Measurements from ENCODE around the gene SNU13. TPM values are rescaled to one million over a fixed set of nuclear protein-coding genes. Genes with fewer than 3 reads are reported as not detected.
A peak's percentile ranks its signal among the peaks of the same experiment; 100 is the strongest.

The SNU13 gene
- total RNA-seq, 1 experiment from 2014 or later, result 185 TPM

DNA sequence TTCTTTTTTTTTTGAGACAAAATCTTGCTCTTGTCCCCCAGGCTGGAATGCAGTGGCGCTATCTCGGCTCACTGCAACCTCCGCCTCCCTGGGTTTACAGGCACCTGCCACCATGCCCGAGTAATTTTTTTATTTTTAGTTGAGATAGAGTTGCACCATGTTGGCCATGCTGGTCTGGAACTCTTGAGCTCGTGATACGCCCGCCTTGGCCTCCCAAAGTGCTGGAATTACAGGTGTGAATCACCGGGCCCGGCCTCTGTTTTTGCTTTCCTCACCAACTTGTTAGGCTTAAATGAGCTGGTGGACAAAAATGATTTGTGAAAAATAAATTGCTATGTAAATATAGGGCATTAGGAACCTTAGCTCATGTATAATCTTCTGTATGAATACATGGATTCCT, 14.1 kb upstream of the SNU13 start:
- Histone ChIP-seq H3K4me1 (ENCODE audit: low read length) (no peaks in the 10 kb centered on the region), H2AFZ (ENCODE audit: low read length) (no peak overlapping the region), H3K79me2 (ENCODE audit: low read length) (no peaks in the 10 kb centered on the region), H3K9me3 (ENCODE audit: low read length) (no peaks in the 10 kb centered on the region), H3K27ac (ENCODE audit: low read length) (no peak overlapping the region), H3K36me3 (ENCODE audit: insufficient read depth, low read length) (no peaks in the 10 kb centered on the region), H3K9ac (ENCODE audit: low read length) (no peak overlapping the region), H3K4me2 (ENCODE audit: low read depth, low read length, poor library complexity, severe bottlenecking) (no peak overlapping the region), H4K20me1 (ENCODE audit: insufficient read depth, low read depth, low read length) (no peaks in the 10 kb centered on the region), H3K27me3 (ENCODE audit: low read length) (no peaks in the 10 kb centered on the region), H3K4me3 (ENCODE audit: low read length) (no peak overlapping the region), H3K9me2 (replicated peaks; ENCODE audit: insufficient read depth, low read length) (no peaks in the 10 kb centered on the region)
- DNase-seq, result no peak

GRCh38 chr22:41700108-41700364, 11.4 kb upstream of the SNU13 start:
- H3K4me2 ChIP-seq (ENCODE audit: low read depth, low read length, poor library complexity, severe bottlenecking), result no peak overlapping the region
- no peaks in the 10 kb centered on the region for H3K9me2 ChIP-seq (replicated peaks; ENCODE audit: insufficient read depth, low read length)
- H2AFZ ChIP-seq (ENCODE audit: low read length), result no peak overlapping the region
- H3K79me2 ChIP-seq (ENCODE audit: low read length), result no peaks in the 10 kb centered on the region
- H4K20me1 ChIP-seq (ENCODE audit: insufficient read depth, low read depth, low read length), result no peaks in the 10 kb centered on the region
- H3K9me3 ChIP-seq (ENCODE audit: low read length), result no peaks in the 10 kb centered on the region
- no peaks in the 10 kb centered on the region for H3K27me3 ChIP-seq (ENCODE audit: low read length)
- no peak overlapping the region for H3K9ac ChIP-seq (ENCODE audit: low read length)
- DNase-seq, result no peak
- H3K4me1 ChIP-seq (ENCODE audit: low read length), result peaks cover 16% of the 10 kb centered on the region
- no peak overlapping the region for H3K4me3 ChIP-seq (ENCODE audit: low read length)
- no peaks in the 10 kb centered on the region for H3K36me3 ChIP-seq (ENCODE audit: insufficient read depth, low read length)
- no peak overlapping the region for H3K27ac ChIP-seq (ENCODE audit: low read length)

GRCh38 chr22:41699264-41700107, 10.8 kb upstream of the SNU13 start, which contains the start of gene MEI1:
Gene MEI1, plus strand, starts transcription at chr22:41699503. Its CDS starts 36 bp downstream, at chr22:41699539.
- H3K9ac ChIP-seq (ENCODE audit: low read length), result no peak within 1 kb of the TSS

DNA sequence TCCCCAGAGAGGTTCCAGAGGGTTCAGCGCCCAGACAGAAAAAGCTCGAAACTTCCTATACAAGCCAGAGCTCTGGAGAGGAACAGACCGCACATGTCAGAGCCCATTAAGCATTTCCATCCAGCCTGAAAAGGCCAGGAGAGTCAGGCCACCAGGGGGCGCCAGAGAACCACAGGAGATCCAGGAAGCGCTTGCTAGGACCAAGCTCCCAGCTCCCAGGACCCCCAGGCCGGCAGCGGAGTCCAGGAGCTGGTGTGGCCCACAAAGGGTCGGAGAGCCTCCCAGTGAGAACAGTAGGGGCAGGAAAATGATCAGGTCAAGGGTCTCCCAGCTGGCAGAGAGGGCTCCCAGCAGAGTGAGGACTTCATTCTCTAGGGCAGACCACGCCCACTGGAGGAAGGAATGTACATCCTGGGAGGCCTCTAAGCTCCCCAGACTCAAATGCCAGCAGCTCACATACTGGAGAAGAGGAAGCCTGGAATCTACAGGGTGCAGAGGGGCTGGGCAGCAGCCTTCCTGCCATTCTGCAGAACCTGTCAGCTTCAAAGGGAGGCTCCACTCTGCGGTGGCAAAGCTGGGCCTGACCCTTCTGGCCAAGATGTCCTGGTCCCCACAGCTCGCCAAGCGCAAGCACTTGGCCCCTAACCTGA, 8.6 kb upstream of the SNU13 start:
- Histone ChIP-seq H3K79me2 (ENCODE audit: low read length) (no peaks in the 10 kb centered on the region), H3K9me3 (ENCODE audit: low read length) (no peaks in the 10 kb centered on the region), H3K4me2 (ENCODE audit: low read depth, low read length, poor library complexity, severe bottlenecking) (peak overlapping the region; percentile 56), H3K36me3 (ENCODE audit: insufficient read depth, low read length) (no peaks in the 10 kb centered on the region), H3K4me3 (ENCODE audit: low read length) (peak overlapping the region; percentile 34; the same call in 1 of the 2 replicates), H3K4me1 (ENCODE audit: low read length) (peaks cover 16% of the 10 kb centered on the region), H3K9ac (ENCODE audit: low read length) (peak overlapping the region; percentile 64), H3K27ac (ENCODE audit: low read length) (no peak overlapping the region), H3K9me2 (replicated peaks; ENCODE audit: insufficient read depth, low read length) (no peaks in the 10 kb centered on the region), H4K20me1 (ENCODE audit: insufficient read depth, low read depth, low read length) (no peaks in the 10 kb centered on the region), H2AFZ (ENCODE audit: low read length) (peak overlapping the region; percentile 60), H3K27me3 (ENCODE audit: low read length) (no peaks in the 10 kb centered on the region)
- peak; percentile 96 for DNase-seq

More at GRCh38 chr22:41699264-41700107, 10.8 kb upstream of the SNU13 start, which contains the start of gene MEI1:
- no peaks in the 10 kb centered on the region for H4K20me1 ChIP-seq (ENCODE audit: insufficient read depth, low read depth, low read length)
- H3K36me3 ChIP-seq (ENCODE audit: insufficient read depth, low read length), result no peaks in the 10 kb centered on the region
- H3K4me3 ChIP-seq (ENCODE audit: low read length), result no peak within 1 kb of the TSS
- no peaks in the 10 kb centered on the region for H3K79me2 ChIP-seq (ENCODE audit: low read length)
- H3K4me2 ChIP-seq (ENCODE audit: low read depth, low read length, poor library complexity, severe bottlenecking), result no peak within 1 kb of the TSS
- H3K9me3 ChIP-seq (ENCODE audit: low read length), result no peaks in the 10 kb centered on the region
- H3K27ac ChIP-seq (ENCODE audit: low read length), result no peak within 1 kb of the TSS
- peaks cover 16% of the 10 kb centered on the region for H3K4me1 ChIP-seq (ENCODE audit: low read length)
- H3K9me2 ChIP-seq (replicated peaks; ENCODE audit: insufficient read depth, low read length), result no peaks in the 10 kb centered on the region
- no peaks in the 10 kb centered on the region for H3K27me3 ChIP-seq (ENCODE audit: low read length)
- DNase-seq, result no peak
- no peak within 1 kb of the TSS for H2AFZ ChIP-seq (ENCODE audit: low read length)

GRCh38 chr22:41696703-41697102, 8.0 kb upstream of the SNU13 start:
- Histone ChIP-seq H3K9ac (ENCODE audit: low read length) (peak overlapping the region; percentile 64), H3K4me3 (ENCODE audit: low read length) (peak overlapping the region; percentile 34; the same call in 1 of the 2 replicates), H4K20me1 (ENCODE audit: insufficient read depth, low read depth, low read length) (no peaks in the 10 kb centered on the region), H3K4me2 (ENCODE audit: low read depth, low read length, poor library complexity, severe bottlenecking) (peak overlapping the region; percentile 56), H3K27me3 (ENCODE audit: low read length) (no peaks in the 10 kb centered on the region), H2AFZ (ENCODE audit: low read length) (peak overlapping the region; percentile 60), H3K9me2 (replicated peaks; ENCODE audit: insufficient read depth, low read length) (no peaks in the 10 kb centered on the region), H3K36me3 (ENCODE audit: insufficient read depth, low read length) (no peaks in the 10 kb centered on the region), H3K9me3 (ENCODE audit: low read length) (no peaks in the 10 kb centered on the region), H3K4me1 (ENCODE audit: low read length) (peaks cover 16% of the 10 kb centered on the region), H3K79me2 (ENCODE audit: low read length) (no peaks in the 10 kb centered on the region), H3K27ac (ENCODE audit: low read length) (no peak overlapping the region)
- peak; percentile 52 for DNase-seq

GRCh38 chr22:41695211-41695610, 6.5 kb upstream of the SNU13 start:
- no peaks in the 10 kb centered on the region for H3K9me3 ChIP-seq (ENCODE audit: low read length)
- H2AFZ ChIP-seq (ENCODE audit: low read length), result no peak overlapping the region

DNA sequence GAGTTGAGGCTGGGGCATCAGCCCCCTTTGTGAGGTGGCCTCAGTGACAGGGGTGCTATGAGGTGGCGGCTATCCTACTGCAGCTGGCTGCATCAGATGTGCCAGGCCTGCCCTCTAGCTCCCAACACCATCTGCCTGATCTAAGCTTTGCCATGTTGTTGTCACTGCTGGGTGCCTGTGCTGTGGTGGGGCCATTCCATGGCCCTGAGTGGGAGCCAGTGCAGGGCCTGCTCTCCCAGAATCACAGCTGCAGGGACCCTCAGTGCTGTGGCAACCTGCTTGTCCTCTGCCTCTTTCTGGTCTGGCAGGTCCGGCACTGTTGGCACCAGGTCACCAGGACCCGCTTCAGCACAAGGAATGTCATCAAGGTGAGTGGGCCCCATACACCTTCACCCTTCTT, 1.8 kb upstream of the SNU13 start:
- DNase-seq, result no peak
- Histone ChIP-seq H2AFZ (ENCODE audit: low read length) (no peak overlapping the region), H3K4me1 (ENCODE audit: low read length) (peaks cover 27% of the 10 kb centered on the region), H3K36me3 (ENCODE audit: insufficient read depth, low read length) (no peaks in the 10 kb centered on the region), H3K9me3 (ENCODE audit: low read length) (no peaks in the 10 kb centered on the region), H3K4me3 (ENCODE audit: low read length) (no peak overlapping the region), H3K27ac (ENCODE audit: low read length) (0 out of 2 replicates have a peak overlapping the region, but pooled peaks have one; percentile 4), H4K20me1 (ENCODE audit: insufficient read depth, low read depth, low read length) (peaks cover 4% of the 10 kb centered on the region; the same call in 1 of the 2 replicates), H3K27me3 (ENCODE audit: low read length) (no peaks in the 10 kb centered on the region), H3K9me2 (replicated peaks; ENCODE audit: insufficient read depth, low read length) (no peaks in the 10 kb centered on the region), H3K79me2 (ENCODE audit: low read length) (peaks cover 36% of the 10 kb centered on the region), H3K9ac (ENCODE audit: low read length) (peak overlapping the region; percentile 24), H3K4me2 (ENCODE audit: low read depth, low read length, poor library complexity, severe bottlenecking) (no peak overlapping the region)

More at GRCh38 chr22:41695211-41695610, 6.5 kb upstream of the SNU13 start:
- Histone ChIP-seq H3K79me2 (ENCODE audit: low read length) (no peaks in the 10 kb centered on the region), H3K4me1 (ENCODE audit: low read length) (peaks cover 25% of the 10 kb centered on the region), H3K9me2 (replicated peaks; ENCODE audit: insufficient read depth, low read length) (no peaks in the 10 kb centered on the region), H3K9ac (ENCODE audit: low read length) (no peak overlapping the region), H3K4me2 (ENCODE audit: low read depth, low read length, poor library complexity, severe bottlenecking) (no peak overlapping the region), H3K4me3 (ENCODE audit: low read length) (no peak overlapping the region), H3K27me3 (ENCODE audit: low read length) (no peaks in the 10 kb centered on the region), H3K27ac (ENCODE audit: low read length) (no peak overlapping the region), H3K36me3 (ENCODE audit: insufficient read depth, low read length) (no peaks in the 10 kb centered on the region), H4K20me1 (ENCODE audit: insufficient read depth, low read depth, low read length) (no peaks in the 10 kb centered on the region)
- no peak for DNase-seq

GRCh38 chr22:41687901-41688364, 734 bp downstream of the SNU13 start:
- Histone ChIP-seq H3K9me2 (replicated peaks; ENCODE audit: insufficient read depth, low read length) (no peaks in the 10 kb centered on the region), H3K4me2 (ENCODE audit: low read depth, low read length, poor library complexity, severe bottlenecking) (peak overlapping the region; percentile 78), H4K20me1 (ENCODE audit: insufficient read depth, low read depth, low read length) (peaks cover 18% of the 10 kb centered on the region), H3K27ac (ENCODE audit: low read length) (peak overlapping the region; percentile 79), H3K79me2 (ENCODE audit: low read length) (peaks cover 61% of the 10 kb centered on the region), H3K36me3 (ENCODE audit: insufficient read depth, low read length) (no peaks in the 10 kb centered on the region), H3K4me3 (ENCODE audit: low read length) (peak overlapping the region; percentile 96), H2AFZ (ENCODE audit: low read length) (no peak overlapping the region), H3K4me1 (ENCODE audit: low read length) (peaks cover 39% of the 10 kb centered on the region), H3K9ac (ENCODE audit: low read length) (peak overlapping the region; percentile 95), H3K27me3 (ENCODE audit: low read length) (no peaks in the 10 kb centered on the region), H3K9me3 (ENCODE audit: low read length) (no peaks in the 10 kb centered on the region)
- DNase-seq, result peak; percentile 80

Measured in Karpas-422 (cell line).